HEK293T (cell line): ENCODE results near the gene PTCH1.

Source experiments
- FOXA1 ChIP-seq: fragments of 450-650 bp; IDR thresholded peaks from 2 replicates; pipeline ENCODE4 v1.6.1; 2016; ENCODE audit warnings: mild to moderate bottlenecking
- SUZ12 ChIP-seq: fragments of 450-650 bp; IDR thresholded peaks from 2 replicates; pipeline ENCODE4 v1.6.1; 2016; ENCODE audit warnings: mild to moderate bottlenecking

DNA sequence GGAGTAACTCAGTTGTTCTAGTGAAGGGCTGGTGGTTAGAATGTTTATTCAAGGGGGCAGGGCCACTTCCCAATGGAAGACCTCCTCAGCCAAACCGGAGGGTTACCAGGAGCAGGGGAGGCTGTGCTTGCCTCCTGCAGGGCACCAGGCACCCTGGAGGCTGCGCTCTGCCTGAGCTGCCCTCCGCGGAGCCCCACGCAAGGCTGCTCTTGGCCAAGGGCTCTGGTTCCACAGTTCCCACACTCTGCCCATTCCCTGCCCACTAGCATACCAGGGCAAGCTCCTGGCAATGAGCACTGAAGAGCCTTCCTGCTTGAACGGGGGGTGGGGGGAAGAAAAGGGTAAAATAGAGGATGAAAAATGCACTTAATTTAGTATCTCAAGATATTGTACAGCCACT lies 35.5 kb upstream of the PTCH1 start:
- no peak for TF ChIP-seq SUZ12
- no peak for TF ChIP-seq FOXA1
